Activated CD8-positive, alpha-beta memory T cell treated with anti-CD3 and anti-CD28 coated beads, Interleukin-2, amount 50 U/mL, for 1 hour (primary cell): ENCODE measurements around the gene SCAF11.

Experiments
- DNase-seq: peaks from one replicate; pipeline ENCODE4 v3.0.0-alpha.2; 2020; ENCODE audit errors: extremely low read depth

SCAF11 gene

GRCh38 chr12:45913631-45914030, 76.7 kb downstream of the SCAF11 start:
- no peak for DNase-seq

- no peak for DNase-seq
These were observed 77.6 kb downstream of the SCAF11 start for GRCh38 chr12:45912774-45913173.

- DNase-seq: no peak
These were observed 81.2 kb downstream of the SCAF11 start for GRCh38 chr12:45909041-45909713.

- no peak for DNase-seq
These were observed 82.4 kb downstream of the SCAF11 start for GRCh38 chr12:45907955-45908354.

- no peak for DNase-seq
These were observed 92.3 kb downstream of the SCAF11 start for GRCh38 chr12:45898094-45898493.

- DNase-seq: no peak
These were observed 94.4 kb downstream of the SCAF11 start for GRCh38 chr12:45895961-45896360.

- DNase-seq: no peak
These were observed 97.1 kb downstream of the SCAF11 start for GRCh38 chr12:45893240-45893639.

GRCh38 chr12:45890276-45890675, 100.1 kb downstream of the SCAF11 start:
- DNase-seq: no peak

GRCh38 chr12:45887544-45887943, 102.8 kb downstream of the SCAF11 start:
- no peak for DNase-seq

GRCh38 chr12:45886685-45887084, 103.7 kb downstream of the SCAF11 start:
- DNase-seq: no peak

GRCh38 chr12:45883187-45883586, 107.2 kb downstream of the SCAF11 start:
- no peak for DNase-seq

- DNase-seq: no peak
These were observed 109.8 kb downstream of the SCAF11 start for GRCh38 chr12:45880533-45880932.

GRCh38 chr12:45879363-45879895, 110.9 kb downstream of the SCAF11 start:
- DNase-seq: no peak

- DNase-seq: no peak
These were observed 111.6 kb downstream of the SCAF11 start for GRCh38 chr12:45878630-45879255.

GRCh38 chr12:45877069-45877468, 113.3 kb downstream of the SCAF11 start:
- DNase-seq: no peak

- no peak for DNase-seq
These were observed 117.9 kb downstream of the SCAF11 start for GRCh38 chr12:45872446-45872845.
